A673 (cell line): Measurements from ENCODE around the gene ARHGDIB. TPM values are rescaled to one million over a fixed set of nuclear protein-coding genes. Genes with fewer than 3 reads are reported as not detected.

ENCODE experiments used
- BruUV-seq: library from RNA; stranded (reverse); fragments of 400-500 nt; replicated peaks from 2 replicates; lab custom pipeline; 2021; lab: Mats Ljungman, UMichigan
- CTCF ChIA-PET: fragments of 300-600 bp; sonication (Branson Sonifier 250); formaldehyde crosslinking; loops from one replicate; lab custom pipeline; 2022; ENCODE audit warnings: antibody characterized with exemption; lab: Charles Lee
- POLR2A ChIA-PET: fragments of 300-600 bp; sonication (Branson Sonifier 250); formaldehyde crosslinking; loops from one replicate; lab custom pipeline; 2022; ENCODE audit warnings: antibody characterized with exemption; ENCODE audit not compliant: low non-redundant PET; lab: Charles Lee
- DNase-seq: peaks from one replicate; pipeline ENCODE4 v3.0.0-alpha.2; 2015; ENCODE audit warnings: low spot score
- H3K27ac ChIP-seq: fragments of 200-600 bp; sonication (generic); 2 replicates; pipeline ENCODE4 v1.5.1; 2016; ENCODE audit warnings: mixed run types, low read depth, mild to moderate bottlenecking, mixed read lengths, antibody characterized with exemption, low read length; ENCODE audit not compliant: poor library complexity, severe bottlenecking
- H3K27me3 ChIP-seq: fragments of 200-600 bp; sonication (generic); replicated peaks from 2 replicates; pipeline ENCODE4 v1.6.1; 2017; ENCODE audit warnings: mixed run types, low read depth, mild to moderate bottlenecking, mixed read lengths, antibody characterized with exemption, low read length; ENCODE audit not compliant: insufficient read depth, poor library complexity
- H3K36me3 ChIP-seq: fragments of 200-600 bp; sonication (generic); 2 replicates; pipeline ENCODE4 v1.6.1; 2016; ENCODE audit warnings: mixed run types, mild to moderate bottlenecking, mixed read lengths, antibody characterized with exemption, low read length; ENCODE audit not compliant: insufficient read depth, poor library complexity, severe bottlenecking
- H3K4me1 ChIP-seq: fragments of 200-600 bp; sonication (generic); 2 replicates; pipeline ENCODE4 v1.6.1; 2017; ENCODE audit warnings: mixed run types, mild to moderate bottlenecking, mixed read lengths, antibody characterized with exemption, low read length; ENCODE audit not compliant: insufficient read depth, poor library complexity, severe bottlenecking
- H3K4me3 ChIP-seq: fragments of 200-600 bp; sonication (generic); 2 replicates; pipeline ENCODE4 v1.5.1; 2016; ENCODE audit warnings: low read depth, mixed run types, mild to moderate bottlenecking, mixed read lengths, low read length; ENCODE audit not compliant: poor library complexity, severe bottlenecking
- H3K9me3 ChIP-seq: fragments of 200-600 bp; sonication (generic); 2 replicates; pipeline ENCODE4 v1.6.1; 2016; ENCODE audit warnings: mixed run types, low read depth, mild to moderate bottlenecking, mixed read lengths, antibody characterized with exemption, low read length; ENCODE audit not compliant: poor library complexity, severe bottlenecking
- EZH2 ChIP-seq: fragments of 200-600 bp; sonication (generic); IDR thresholded peaks from 2 replicates; pipeline ENCODE4 v1.6.1; 2017; ENCODE audit warnings: borderline replicate concordance, low read depth, mild to moderate bottlenecking, mixed read lengths, antibody characterized with exemption, low read length; ENCODE audit not compliant: poor library complexity, severe bottlenecking
- intact Hi-C: fragments of 100-400 bp; cut with micrococcal nuclease; formaldehyde crosslinking; loops from one replicate; pipeline ENCODE4 v1.10.0; 2022; ENCODE audit not compliant: unreplicated experiment
- total RNA-seq: library from RNA; stranded (reverse); gene quantifications from 2 replicates; pipeline ENCODE4 v1.2.3, GENCODE V29; 2021
- TF ChIP-seq, protein P1 (sequence below): fragments of 300-800, 200-600 bp; sonication (generic); conservative IDR thresholded peaks from 2 replicates; pipeline ENCODE4 v1.5.1; 2017; ENCODE audit warnings: low read depth, mild to moderate bottlenecking, antibody characterized with exemption, low read length, moderate library complexity, mixed read lengths

The ARHGDIB gene
- total RNA-seq, 1 experiment from 2014 or later, result 122 TPM

DNA sequence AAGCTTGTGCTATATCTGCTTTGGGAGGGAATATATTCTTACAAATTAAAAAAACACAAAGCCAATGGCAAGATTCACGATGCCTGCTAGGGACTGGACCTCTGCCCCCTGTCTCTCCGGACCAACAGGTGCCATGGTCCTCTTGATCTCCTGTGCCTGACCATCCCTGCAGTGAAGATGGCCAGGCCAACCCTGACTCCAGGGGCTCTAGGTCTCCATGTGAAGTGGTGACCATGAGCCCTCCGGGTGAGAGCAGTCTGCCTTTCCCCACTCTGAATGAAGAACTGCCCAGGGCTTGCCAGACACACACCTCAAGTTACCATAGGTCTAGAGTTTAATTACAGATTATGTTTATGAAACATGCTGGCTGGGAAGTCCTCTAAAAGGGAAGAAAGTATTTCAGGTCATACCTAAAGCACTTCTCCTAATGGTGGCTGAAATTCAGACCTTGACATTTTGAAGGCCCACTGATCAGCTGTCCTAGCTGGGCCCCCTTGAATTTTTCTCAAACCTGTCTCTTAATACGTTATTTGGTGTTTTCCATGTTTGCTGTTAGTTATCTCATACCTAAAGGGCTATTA lies 1.4 kb downstream of the ARHGDIB start:
- Histone ChIP-seq H3K27me3 (no peaks in the 10 kb centered on the region), H3K4me1 (peaks cover 59% of the 10 kb centered on the region), H3K36me3 (no peaks in the 10 kb centered on the region), H3K27ac (peak overlapping the region; percentile 78), H3K4me3 (peak overlapping the region; percentile 43), H3K9me3 (no peaks in the 10 kb centered on the region)
- no peak for TF ChIP-seq EZH2
- TF ChIP-seq, protein P1, sequence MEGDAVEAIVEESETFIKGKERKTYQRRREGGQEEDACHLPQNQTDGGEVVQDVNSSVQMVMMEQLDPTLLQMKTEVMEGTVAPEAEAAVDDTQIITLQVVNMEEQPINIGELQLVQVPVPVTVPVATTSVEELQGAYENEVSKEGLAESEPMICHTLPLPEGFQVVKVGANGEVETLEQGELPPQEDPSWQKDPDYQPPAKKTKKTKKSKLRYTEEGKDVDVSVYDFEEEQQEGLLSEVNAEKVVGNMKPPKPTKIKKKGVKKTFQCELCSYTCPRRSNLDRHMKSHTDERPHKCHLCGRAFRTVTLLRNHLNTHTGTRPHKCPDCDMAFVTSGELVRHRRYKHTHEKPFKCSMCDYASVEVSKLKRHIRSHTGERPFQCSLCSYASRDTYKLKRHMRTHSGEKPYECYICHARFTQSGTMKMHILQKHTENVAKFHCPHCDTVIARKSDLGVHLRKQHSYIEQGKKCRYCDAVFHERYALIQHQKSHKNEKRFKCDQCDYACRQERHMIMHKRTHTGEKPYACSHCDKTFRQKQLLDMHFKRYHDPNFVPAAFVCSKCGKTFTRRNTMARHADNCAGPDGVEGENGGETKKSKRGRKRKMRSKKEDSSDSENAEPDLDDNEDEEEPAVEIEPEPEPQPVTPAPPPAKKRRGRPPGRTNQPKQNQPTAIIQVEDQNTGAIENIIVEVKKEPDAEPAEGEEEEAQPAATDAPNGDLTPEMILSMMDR, result no peak
- CTCF ChIA-PET, result no interaction called here
- DNase-seq, result no peak
- BruUV-seq, result no TSS peak
- POLR2A ChIA-PET, result no interaction called here
- intact Hi-C loops, result no loop called here

DNA sequence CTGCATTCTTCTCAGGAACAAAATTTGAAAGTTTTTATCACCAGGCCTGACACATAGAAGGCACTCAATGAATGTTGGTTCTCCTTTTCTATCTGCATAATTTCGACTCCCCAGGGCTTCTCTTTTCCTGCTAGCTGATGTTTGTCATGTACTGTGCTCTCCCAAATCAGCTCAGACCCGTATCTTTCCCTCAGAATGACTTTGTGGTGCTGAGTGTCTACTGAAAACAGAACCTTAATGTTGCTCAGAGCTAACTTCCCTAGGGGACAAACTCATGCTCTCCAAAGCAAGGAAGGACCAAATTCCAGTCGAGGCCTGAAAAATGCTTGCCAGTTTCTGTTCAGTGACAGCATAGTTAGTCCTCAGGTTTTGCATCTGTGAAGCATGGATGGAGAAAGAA lies 1.9 kb downstream of the ARHGDIB start:
- no TSS peak for BruUV-seq
- H3K4me3 ChIP-seq, result no peak overlapping the region
- TF ChIP-seq, protein P1, result no peak
- TF ChIP-seq EZH2, result no peak
- CTCF ChIA-PET, result no interaction called here
- peaks cover 59% of the 10 kb centered on the region for H3K4me1 ChIP-seq
- intact Hi-C loops, result no loop called here
- H3K9me3 ChIP-seq, result no peaks in the 10 kb centered on the region
- POLR2A ChIA-PET, result no interaction called here
- H3K36me3 ChIP-seq, result no peaks in the 10 kb centered on the region
- no peaks in the 10 kb centered on the region for H3K27me3 ChIP-seq
- DNase-seq, result no peak
- H3K27ac ChIP-seq, result peak overlapping the region; percentile 78

DNA sequence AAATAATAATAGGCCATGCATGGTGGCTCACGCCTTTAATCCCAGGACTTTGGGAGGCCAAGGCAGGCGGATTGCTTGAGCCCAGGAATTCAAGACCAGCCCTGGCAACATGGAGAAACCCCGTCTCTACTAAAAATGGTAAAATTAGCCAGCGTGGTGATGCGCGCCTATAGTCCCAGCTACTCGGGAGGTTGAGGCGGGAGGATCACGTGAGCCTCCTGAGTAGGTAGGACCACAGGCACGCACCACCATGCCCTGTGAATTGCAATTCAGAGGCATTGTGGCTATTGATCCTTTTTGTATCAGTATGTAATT lies 2.3 kb downstream of the ARHGDIB start:
- Histone ChIP-seq H3K27me3 (no peaks in the 10 kb centered on the region), H3K4me3 (no peak overlapping the region), H3K36me3 (no peaks in the 10 kb centered on the region), H3K27ac (peak overlapping the region; percentile 78), H3K4me1 (peaks cover 59% of the 10 kb centered on the region), H3K9me3 (no peaks in the 10 kb centered on the region)
- no peak for DNase-seq
- intact Hi-C loops, result no loop called here
- no TSS peak for BruUV-seq
- CTCF ChIA-PET, result no interaction called here
- POLR2A ChIA-PET, result no interaction called here
- TF ChIP-seq, protein P1, result no peak
- TF ChIP-seq EZH2, result no peak
